Activated T-cell treated with anti-CD3 and anti-CD28 coated beads, Interleukin-2, amount 50 U/mL, for 4 hours (primary cell): ENCODE measurements around the gene INPP5K. TPM values are rescaled to one million over a fixed set of nuclear protein-coding genes. Genes with fewer than 3 reads are reported as not detected.

Experiments
- ATAC-seq, 2 donors: fragments of 200-7000 bp; cut with Tn5 transposase; one replicate each; pipeline ENCODE4 v1.10.0; 2021
- DNase-seq: peaks from one replicate; pipeline ENCODE4 v3.0.0-alpha.2; 2020
- H3K27me3 Mint-ChIP-seq: one replicate; pipeline ENCODE4 v1.8.0; 2021; ENCODE audit warnings: low read depth, mixed read lengths
- H3K36me3 Mint-ChIP-seq: one replicate; pipeline ENCODE4 v1.8.0; 2022; ENCODE audit warnings: mixed read lengths; ENCODE audit not compliant: insufficient read depth
- H3K4me1 Mint-ChIP-seq: one replicate; pipeline ENCODE4 v1.8.0; 2021; ENCODE audit warnings: low read depth, mixed read lengths
- H3K4me3 Mint-ChIP-seq: one replicate; pipeline ENCODE4 v1.8.0; 2021; ENCODE audit warnings: mild to moderate bottlenecking, moderate library complexity, mixed read lengths
- H3K9me3 Mint-ChIP-seq: one replicate; pipeline ENCODE4 v1.8.0; 2021; ENCODE audit warnings: mixed read lengths
- total RNA-seq, 3 donors: library from RNA; stranded (reverse); gene quantifications; one replicate each; pipeline ENCODE4 v1.2.1, GENCODE V29; 2021

The INPP5K gene
- total RNA-seq, 3 donors from 2014 or later, result 21.6 to 30.0 (median 22.8) TPM

DNA sequence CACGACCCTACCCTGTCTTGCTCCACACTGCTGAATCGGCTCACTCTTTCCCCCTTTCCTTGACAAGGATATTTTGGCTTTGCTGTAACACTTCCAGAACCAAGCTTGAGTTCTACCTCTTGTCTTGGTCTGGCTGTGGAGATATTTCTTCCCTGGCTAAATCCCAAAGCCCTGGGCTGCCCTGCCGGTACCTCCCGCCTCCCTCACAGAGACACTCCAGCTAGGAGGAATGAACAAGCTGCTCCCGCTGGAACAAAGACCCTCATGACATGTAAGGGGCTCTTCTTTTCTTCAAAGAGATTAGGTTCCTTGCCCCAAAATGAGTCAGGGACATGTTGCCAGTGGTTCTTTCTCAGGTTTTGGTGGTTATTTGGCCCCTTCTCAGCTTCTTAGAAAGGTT lies 10.8 kb downstream of the INPP5K start:
- DNase-seq (no peak), ATAC-seq (no peak)
- Mint-ChIP-seq H3K36me3 (peaks cover 25% of the 10 kb centered on the region), H3K9me3 (no peaks in the 10 kb centered on the region), H3K27me3 (no peaks in the 10 kb centered on the region), H3K4me1 (peaks cover 6% of the 10 kb centered on the region), H3K4me3 (no peak overlapping the region)

DNA sequence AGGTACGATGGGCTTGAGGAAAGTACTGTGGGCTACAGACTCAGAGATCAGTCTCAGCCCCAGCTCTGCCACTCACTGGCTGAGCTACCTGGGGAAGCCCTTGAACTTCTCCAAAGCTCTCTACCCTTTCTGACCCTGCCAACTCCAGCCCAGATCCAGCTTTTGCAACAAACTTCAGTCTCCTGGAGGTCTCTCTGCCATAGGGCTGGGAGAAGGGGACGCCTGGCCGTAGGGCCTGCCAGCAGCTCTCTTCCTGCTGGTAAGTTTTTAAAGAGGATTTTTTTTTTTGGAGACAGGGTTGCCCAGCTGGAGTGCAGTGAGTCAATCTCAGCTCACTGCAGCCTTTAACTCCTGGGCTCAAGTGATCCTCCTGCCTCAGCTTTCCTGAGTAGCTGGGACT lies 11.5 kb downstream of the INPP5K start:
- peaks cover 6% of the 10 kb centered on the region for H3K4me1 Mint-ChIP-seq
- H3K4me3 Mint-ChIP-seq, result no peak overlapping the region
- ATAC-seq (no peak), DNase-seq (no peak)
- H3K27me3 Mint-ChIP-seq, result no peaks in the 10 kb centered on the region
- H3K9me3 Mint-ChIP-seq, result no peaks in the 10 kb centered on the region
- peaks cover 25% of the 10 kb centered on the region for H3K36me3 Mint-ChIP-seq

DNA sequence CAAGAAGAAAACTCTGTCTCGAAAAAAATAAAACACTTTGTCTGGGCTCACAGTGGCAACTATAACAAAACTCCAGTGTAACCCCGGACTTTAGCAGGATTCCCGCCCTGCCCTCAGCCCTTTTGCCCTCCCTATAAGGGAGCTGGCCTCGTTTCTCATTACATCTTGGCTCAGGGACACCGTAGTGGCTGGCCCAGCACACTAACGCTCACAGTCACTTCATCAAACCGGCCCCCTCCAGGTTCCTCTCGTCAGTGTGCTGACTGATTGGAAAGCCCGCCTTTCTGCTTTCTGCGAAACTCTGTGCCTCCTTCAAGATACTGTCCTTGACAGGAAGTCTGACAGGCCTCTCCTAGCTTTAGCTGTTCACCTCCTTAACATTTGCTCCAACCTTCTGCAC lies 12.7 kb downstream of the INPP5K start:
- H3K9me3 Mint-ChIP-seq, result no peaks in the 10 kb centered on the region
- DNase-seq, result no peak

DNA sequence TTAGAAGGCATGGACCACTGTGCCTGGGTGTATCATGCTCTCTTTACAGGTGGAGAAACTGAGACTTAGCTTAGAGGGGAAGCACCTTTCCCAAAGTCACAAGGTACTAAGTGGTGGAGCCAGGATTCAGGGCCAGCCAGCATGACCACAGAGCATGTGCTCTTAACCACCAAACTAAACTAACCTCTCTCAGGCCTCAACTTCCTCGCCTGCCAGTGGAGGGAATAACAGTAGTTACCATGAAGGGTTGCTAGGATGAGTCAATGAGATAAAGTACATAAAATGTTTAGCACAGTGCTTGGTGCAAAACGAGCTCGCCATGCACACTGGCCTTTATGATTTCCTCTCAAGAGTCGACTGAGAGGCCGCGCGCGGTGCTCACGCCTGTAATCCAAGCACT lies 17.5 kb downstream of the INPP5K start:
- no peaks in the 10 kb centered on the region for H3K27me3 Mint-ChIP-seq
- ATAC-seq (no peak), DNase-seq (no peak)
- H3K4me1 Mint-ChIP-seq, result no peaks in the 10 kb centered on the region
- H3K9me3 Mint-ChIP-seq, result no peaks in the 10 kb centered on the region
- peaks cover 5% of the 10 kb centered on the region for H3K36me3 Mint-ChIP-seq
- no peak overlapping the region for H3K4me3 Mint-ChIP-seq

More for the DNA sequence above, 12.7 kb downstream of the INPP5K start:
- Mint-ChIP-seq H3K36me3 (peaks cover 20% of the 10 kb centered on the region), H3K27me3 (no peaks in the 10 kb centered on the region), H3K4me1 (no peaks in the 10 kb centered on the region), H3K4me3 (no peak overlapping the region)
- ATAC-seq, result no peak

DNA sequence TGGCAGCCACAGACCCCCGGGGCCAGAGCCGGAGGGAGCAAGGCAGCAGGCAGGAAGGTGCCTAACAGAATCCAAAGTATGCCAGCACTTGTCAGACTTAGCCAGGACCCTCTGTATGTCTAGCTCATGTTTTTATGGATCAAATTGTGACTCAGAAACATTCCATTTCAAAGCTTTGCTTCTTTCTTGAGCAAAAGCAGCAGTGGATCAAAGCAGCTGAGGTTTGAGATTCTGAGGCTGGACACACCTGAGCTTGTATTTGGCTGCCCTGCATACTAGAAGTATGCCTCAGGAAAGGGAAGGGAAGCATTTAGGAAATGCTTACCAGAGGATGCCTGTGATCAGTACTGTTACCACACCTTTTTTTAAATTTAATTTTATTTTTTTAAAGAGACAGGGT lies 18.2 kb downstream of the INPP5K start:
- Mint-ChIP-seq H3K36me3 (peaks cover 3% of the 10 kb centered on the region), H3K4me1 (peaks cover 2% of the 10 kb centered on the region), H3K4me3 (no peak overlapping the region), H3K27me3 (no peaks in the 10 kb centered on the region), H3K9me3 (no peaks in the 10 kb centered on the region)
- ATAC-seq (no peak), DNase-seq (no peak)

DNA sequence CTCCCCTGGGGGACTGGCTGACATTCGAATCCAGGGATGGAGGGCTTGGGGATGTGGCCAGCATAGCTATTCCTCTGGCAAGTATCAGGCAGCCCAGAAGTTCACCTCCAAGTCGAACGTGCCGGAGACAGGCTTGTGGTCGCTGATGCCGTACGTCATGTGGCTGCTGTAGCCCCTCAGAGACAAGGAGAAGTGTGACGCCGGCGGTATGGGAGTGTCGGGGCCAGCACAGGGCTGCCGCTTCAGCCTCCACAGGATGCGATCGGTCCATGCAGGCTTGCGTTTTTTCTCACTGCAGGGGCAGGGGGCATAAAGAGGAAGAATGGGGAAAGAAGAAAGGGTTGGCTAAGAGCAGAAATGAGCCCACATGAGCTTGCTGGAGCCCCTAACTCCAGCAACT lies 18.6 kb downstream of the INPP5K start:
- Mint-ChIP-seq H3K27me3 (no peaks in the 10 kb centered on the region), H3K4me3 (no peak overlapping the region), H3K4me1 (peaks cover 4% of the 10 kb centered on the region), H3K36me3 (peaks cover 3% of the 10 kb centered on the region), H3K9me3 (no peaks in the 10 kb centered on the region)
- ATAC-seq (no peak), DNase-seq (no peak)

DNA sequence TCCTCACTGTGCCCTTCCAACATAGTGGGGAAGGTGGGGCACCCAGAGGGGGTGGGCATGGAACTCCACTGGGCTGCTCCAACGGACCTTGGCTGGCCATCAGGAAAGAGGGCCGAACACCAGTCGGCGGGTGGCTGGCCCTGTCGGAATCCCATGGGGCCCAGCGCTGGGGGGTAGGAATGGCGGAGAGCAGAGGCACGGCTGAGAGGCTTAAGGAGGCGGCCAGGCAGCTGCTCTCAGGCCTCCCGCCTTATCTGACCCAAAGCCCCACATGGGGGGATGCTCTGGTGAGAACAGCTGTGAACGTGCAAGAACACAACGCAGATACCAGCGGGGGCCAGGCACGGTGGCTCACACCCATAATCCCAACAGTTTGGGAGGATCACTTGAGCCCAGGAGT lies 19.5 kb downstream of the INPP5K start:
- peaks cover 10% of the 10 kb centered on the region for H3K4me1 Mint-ChIP-seq
- ATAC-seq, result no peak
- H3K9me3 Mint-ChIP-seq, result no peaks in the 10 kb centered on the region
- DNase-seq, result no peak
- H3K4me3 Mint-ChIP-seq, result no peak overlapping the region
- peaks cover 3% of the 10 kb centered on the region for H3K36me3 Mint-ChIP-seq
- H3K27me3 Mint-ChIP-seq, result no peaks in the 10 kb centered on the region

DNA sequence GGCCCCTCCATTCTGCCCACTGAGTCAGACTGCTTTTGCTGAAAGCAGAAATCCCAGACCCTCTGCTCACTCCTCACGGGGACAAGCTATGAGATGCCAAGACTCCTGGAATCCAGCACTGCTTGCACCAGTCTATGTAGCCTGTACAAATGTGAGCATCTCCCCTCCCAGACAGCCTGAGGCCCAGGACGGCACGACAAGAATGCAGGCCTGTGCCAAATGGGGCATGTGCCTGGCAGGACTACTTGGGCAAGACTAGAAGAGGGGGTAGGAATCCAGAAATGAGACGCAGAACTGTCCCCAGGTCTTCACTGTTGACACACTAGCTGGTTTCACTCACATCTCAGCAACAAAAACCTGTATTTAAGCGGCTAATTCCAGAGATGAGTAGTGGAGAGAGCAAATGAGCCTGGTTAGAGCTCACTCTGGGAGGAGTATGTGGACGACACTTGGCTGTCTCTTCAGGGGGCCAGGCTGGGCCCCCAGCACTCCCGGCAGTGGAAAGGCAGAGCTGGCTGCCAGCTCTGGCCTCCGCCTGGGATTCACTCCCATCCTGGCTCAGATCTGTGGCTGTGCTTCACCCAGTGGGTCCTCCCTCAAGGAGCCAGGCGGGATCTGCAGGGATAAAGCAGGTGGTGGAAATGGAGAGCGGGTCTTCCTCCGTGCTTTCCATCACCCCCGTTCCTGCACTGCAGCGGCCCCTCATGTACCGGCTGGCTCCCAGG lies 21.0 kb downstream of the INPP5K start:
- DNase-seq (no peak), ATAC-seq (no peak)
- Mint-ChIP-seq H3K27me3 (no peaks in the 10 kb centered on the region), H3K4me3 (no peak overlapping the region), H3K36me3 (peaks cover 3% of the 10 kb centered on the region), H3K9me3 (no peaks in the 10 kb centered on the region), H3K4me1 (peaks cover 15% of the 10 kb centered on the region)

DNA sequence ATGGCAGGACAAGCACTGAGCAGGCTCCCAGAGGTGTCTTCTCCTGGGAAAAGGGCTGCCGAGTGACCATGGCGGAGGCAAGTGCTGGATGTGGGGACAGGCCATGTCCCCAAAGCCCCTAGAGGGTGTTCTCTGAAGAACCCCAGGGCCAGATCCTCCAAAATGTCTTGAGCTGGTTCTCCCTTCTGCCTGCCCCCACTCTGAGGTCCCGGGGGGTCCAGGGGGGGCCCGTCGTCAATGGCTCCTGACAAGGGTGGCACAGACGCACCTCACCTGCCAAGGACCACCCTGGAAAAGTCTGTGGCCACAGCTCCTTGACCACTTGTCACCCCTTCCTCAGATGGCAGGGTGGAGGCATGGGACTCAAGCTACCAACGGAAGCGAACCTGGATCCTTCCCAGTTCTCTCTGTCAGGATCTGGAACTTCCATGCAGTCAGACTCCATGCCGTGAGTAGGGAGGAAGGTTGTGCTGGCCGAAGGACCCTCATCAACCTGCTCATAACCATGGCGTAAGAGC lies 21.6 kb downstream of the INPP5K start:
- Mint-ChIP-seq H3K9me3 (no peaks in the 10 kb centered on the region), H3K27me3 (no peaks in the 10 kb centered on the region), H3K4me3 (no peak overlapping the region), H3K36me3 (peaks cover 3% of the 10 kb centered on the region), H3K4me1 (peaks cover 21% of the 10 kb centered on the region)
- DNase-seq (no peak), ATAC-seq (no peak)

DNA sequence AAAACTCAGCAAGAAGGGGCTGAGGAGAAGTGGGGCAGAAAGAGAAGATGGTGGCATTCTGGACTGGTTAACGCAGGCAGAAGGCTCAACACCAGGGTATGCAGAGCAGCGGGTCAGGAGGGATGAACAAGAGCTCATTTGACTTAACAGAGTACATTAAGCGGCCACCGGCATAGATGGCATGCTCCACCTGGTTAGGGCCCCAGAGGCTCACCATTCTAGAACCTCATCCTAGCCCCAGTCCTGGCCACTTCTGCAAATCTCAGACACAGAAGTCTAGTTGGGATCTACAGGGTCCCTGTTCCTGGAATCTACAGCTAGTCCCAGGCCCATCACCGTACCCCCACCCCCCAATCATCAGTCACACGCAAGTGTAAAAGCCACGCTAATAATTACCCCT lies 22.2 kb downstream of the INPP5K start:
- H3K9me3 Mint-ChIP-seq, result no peaks in the 10 kb centered on the region
- peaks cover 21% of the 10 kb centered on the region for H3K4me1 Mint-ChIP-seq
- H3K4me3 Mint-ChIP-seq, result no peak overlapping the region
- no peak for DNase-seq
- peaks cover 3% of the 10 kb centered on the region for H3K36me3 Mint-ChIP-seq
- no peak for ATAC-seq
- no peaks in the 10 kb centered on the region for H3K27me3 Mint-ChIP-seq

DNA sequence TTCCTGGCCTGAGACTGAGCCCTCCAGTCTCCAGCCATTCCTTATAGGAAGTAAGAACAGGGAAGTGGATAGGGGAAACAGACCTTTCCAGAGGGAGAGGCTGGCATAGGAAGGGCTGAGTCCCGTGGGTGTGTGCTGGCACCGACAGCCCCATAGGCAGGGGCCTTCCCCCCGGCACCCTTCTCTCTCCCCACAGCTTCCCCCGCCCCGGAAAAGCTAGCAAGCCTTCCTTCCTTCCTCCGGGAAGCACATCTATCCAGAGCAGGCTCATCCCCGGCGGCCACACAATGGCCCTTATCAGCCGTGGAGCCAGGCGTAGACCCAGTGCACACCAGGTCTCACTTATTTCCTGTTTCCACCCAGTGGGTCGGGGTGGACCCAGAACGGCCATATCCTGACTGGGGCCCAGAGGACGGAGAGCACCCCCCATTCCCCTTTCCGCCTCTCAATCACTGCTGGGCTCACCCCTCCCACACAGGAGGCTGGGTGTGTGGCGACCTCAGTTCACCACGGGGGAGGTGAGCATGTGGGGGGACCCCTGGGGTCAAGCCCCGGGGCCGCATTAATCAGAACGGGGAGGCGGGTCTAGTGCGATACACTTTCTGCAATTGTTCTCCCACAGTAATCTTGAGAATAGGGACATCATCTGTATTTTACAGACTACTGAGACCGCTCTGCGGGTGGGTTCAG lies 23.0 kb downstream of the INPP5K start:
- peaks cover 3% of the 10 kb centered on the region for H3K36me3 Mint-ChIP-seq
- no peaks in the 10 kb centered on the region for H3K9me3 Mint-ChIP-seq
- DNase-seq, result no peak
- peaks cover 28% of the 10 kb centered on the region for H3K4me1 Mint-ChIP-seq
- H3K4me3 Mint-ChIP-seq, result peak overlapping the region; percentile 60
- no peak for ATAC-seq
- H3K27me3 Mint-ChIP-seq, result no peaks in the 10 kb centered on the region

DNA sequence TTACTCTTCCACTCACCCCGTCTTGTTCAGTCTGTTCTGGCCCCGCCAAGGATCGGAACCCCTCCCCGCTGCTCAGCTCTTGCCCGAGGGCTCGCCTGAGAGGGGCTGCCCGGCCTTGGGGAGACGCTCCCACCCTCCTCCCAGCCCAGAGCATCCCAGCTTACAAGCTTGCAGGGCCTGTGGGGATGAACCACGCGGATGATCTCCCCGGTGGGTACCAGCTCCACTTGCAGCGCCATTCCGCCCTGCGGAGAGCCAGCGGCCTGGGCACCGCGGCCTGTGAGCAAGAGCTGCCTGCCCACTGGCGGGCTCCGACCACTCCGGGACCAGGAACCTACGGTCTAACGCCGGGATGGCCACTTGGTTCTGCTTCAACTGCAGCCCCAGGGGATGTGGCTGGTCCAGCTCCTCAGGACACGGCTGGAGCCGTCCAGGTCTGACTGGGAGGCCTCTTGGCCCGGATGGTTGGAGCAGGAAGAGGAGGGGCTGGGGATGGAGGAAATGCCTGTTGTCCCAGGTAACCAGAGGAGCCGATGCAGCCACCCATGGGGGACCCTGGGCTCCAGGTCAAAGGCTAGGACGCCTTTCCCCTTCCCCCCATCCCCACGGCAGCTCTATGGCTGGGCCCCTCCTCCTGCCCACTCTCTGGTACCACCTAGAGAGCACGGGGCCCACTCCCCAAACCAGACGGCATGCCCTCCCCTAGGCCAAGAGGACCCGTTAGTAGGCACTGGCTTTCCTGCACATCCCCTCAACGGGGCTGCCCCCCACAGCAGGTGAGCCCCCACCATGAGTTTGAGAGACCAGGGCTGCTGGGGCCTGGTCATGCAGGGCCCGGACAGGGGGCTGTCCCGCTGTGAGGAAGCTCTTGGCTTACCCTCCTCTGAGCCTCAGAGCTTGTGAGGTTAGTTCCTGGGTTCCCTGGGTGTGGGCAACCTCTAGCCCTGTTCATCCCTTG lies 23.9 kb downstream of the INPP5K start, which contains the start of gene MYO1C:
TSS of gene MYO1C (minus strand) at position 438 of the 958 bp plus-strand sequence. CDS start at position 239, 199 bp downstream.
- ATAC-seq (no peak), DNase-seq (no peak)
- Mint-ChIP-seq H3K4me3 (peak within 1 kb of the TSS; percentile 82), H3K9me3 (no peaks in the 10 kb centered on the region), H3K27me3 (no peaks in the 10 kb centered on the region), H3K36me3 (no peaks in the 10 kb centered on the region), H3K4me1 (peaks cover 33% of the 10 kb centered on the region)

DNA sequence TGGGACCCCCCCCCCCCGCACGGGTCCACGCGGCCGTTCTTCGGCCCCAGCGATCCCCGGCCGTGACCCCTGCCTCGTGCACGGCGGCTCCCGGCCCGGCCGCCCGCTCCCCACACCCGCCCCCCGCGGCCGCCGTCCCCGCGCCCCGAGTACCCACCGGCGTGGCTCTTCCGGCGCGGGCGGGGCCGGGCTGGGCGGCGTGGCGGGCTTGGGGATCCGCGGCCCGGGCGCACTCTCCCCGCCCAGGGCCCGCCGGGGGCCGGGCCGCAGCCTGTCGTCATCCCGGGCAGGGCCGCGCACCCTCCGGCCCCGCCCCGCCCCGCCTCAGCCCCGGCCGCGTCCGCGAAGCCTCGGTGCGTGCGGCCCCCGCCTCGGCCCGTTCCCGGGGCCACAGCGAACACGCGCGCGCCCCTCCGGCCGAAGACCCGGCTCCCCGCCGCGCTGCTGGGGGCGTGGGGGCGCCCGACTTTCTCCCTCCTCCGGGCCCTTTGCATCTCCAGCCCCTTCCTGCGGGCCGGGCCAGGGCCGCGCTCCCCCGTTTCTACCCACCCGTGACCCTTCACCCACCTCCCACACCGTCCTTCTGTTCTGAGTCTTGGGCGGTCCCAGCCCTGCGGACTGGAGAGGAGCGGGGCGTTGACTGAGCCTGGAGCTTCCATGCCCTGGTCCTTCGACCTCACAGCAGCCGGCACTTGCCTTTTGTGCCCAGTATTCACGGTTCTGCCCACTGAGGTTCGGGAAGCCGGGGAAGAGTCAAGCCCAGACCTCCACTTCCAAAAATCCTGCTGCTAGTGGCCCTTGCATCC lies 24.8 kb downstream of the INPP5K start:
- no peaks in the 10 kb centered on the region for H3K27me3 Mint-ChIP-seq
- no peaks in the 10 kb centered on the region for H3K36me3 Mint-ChIP-seq
- no peaks in the 10 kb centered on the region for H3K9me3 Mint-ChIP-seq
- DNase-seq (no peak), ATAC-seq (peak; percentile 77 to 78)
- H3K4me3 Mint-ChIP-seq, result peak overlapping the region; percentile 83
- H3K4me1 Mint-ChIP-seq, result peaks cover 38% of the 10 kb centered on the region
